ENCODE results near the gene FAM3C.
A peak's percentile ranks its signal among the peaks of the same experiment; 100 is the strongest.

FAM3C gene

GRCh38 chr7:121303422-121304101 lies 92.5 kb downstream of the FAM3C start:
- no peak for DNase-seq (ENCODE audit: low read depth)
- TF ChIP-seq CTCF (conservative IDR thresholded peaks at IDR 0.05; ENCODE audit: low read depth, low read length) = peak; percentile 24
- no peak overlapping the region for H3K4me3 ChIP-seq (ENCODE audit: low read depth, low read length)

GRCh38 chr7:121302214-121302745 lies 93.8 kb downstream of the FAM3C start:
- no peak overlapping the region for H3K4me3 ChIP-seq (ENCODE audit: low read depth, low read length)
- peak; percentile 75 for DNase-seq (ENCODE audit: low read depth)
- TF ChIP-seq CTCF (conservative IDR thresholded peaks at IDR 0.05; ENCODE audit: low read depth, low read length) = no peak

GRCh38 chr7:121301446-121302213 lies 94.5 kb downstream of the FAM3C start:
- H3K4me3 ChIP-seq (ENCODE audit: low read depth, low read length) = no peak overlapping the region
- TF ChIP-seq CTCF (conservative IDR thresholded peaks at IDR 0.05; ENCODE audit: low read depth, low read length) = no peak
- peak; percentile 53 for DNase-seq (ENCODE audit: low read depth)

- TF ChIP-seq CTCF (conservative IDR thresholded peaks at IDR 0.05; ENCODE audit: low read depth, low read length) = no peak
- DNase-seq (ENCODE audit: low read depth) = no peak
Observed at GRCh38 chr7:121300685-121301420, 95.3 kb downstream of the FAM3C start.

More at GRCh38 chr7:121300685-121301420, 95.3 kb downstream of the FAM3C start:
- H3K4me3 ChIP-seq (ENCODE audit: low read depth, low read length) = no peak overlapping the region
